Lower leg skin (tissue), 3 donors: ENCODE data around the gene XKR7.

Experiments
- POLR2A ChIP-seq, 2 donors: fragments of 450-650 bp; IDR thresholded peaks; one replicate each; pipeline ENCODE4 v1.6.1; 2016 to 2017; ENCODE audit warnings: antibody characterized with exemption in 2 of 2, mild to moderate bottlenecking in 1 of 2, moderate library complexity in 1 of 2
- TF ChIP-seq, protein P1 (sequence below), 3 donors: fragments of 450-650 bp; IDR thresholded peaks; one replicate each; pipeline ENCODE4 v1.5.1; 2016; ENCODE audit warnings: antibody characterized with exemption in 3 of 3, mild to moderate bottlenecking in 3 of 3, moderate library complexity in 2 of 3

DNA sequence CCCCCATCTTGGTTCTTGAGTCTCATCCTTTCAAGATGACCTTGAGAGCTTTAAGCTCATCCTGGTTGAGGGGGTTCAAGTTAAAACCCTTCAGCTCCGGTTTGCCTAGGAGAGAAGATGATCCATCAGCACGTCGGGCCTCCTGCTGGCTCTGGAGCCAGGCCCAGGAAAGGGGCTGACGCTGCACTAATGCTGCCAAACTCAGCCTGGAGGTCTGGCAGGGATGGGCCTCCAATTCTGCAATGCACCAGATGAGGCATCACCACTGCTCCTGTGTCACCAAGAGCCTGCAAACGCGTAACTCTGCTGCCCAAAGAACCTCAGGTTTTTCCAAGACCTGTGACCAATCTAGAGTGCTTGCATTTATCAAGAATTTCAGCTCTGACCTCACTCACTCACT lies 22.2 kb upstream of the XKR7 start:
- TF ChIP-seq POLR2A (IDR thresholded peaks at IDR 0.05): no peak
- TF ChIP-seq, protein P1, sequence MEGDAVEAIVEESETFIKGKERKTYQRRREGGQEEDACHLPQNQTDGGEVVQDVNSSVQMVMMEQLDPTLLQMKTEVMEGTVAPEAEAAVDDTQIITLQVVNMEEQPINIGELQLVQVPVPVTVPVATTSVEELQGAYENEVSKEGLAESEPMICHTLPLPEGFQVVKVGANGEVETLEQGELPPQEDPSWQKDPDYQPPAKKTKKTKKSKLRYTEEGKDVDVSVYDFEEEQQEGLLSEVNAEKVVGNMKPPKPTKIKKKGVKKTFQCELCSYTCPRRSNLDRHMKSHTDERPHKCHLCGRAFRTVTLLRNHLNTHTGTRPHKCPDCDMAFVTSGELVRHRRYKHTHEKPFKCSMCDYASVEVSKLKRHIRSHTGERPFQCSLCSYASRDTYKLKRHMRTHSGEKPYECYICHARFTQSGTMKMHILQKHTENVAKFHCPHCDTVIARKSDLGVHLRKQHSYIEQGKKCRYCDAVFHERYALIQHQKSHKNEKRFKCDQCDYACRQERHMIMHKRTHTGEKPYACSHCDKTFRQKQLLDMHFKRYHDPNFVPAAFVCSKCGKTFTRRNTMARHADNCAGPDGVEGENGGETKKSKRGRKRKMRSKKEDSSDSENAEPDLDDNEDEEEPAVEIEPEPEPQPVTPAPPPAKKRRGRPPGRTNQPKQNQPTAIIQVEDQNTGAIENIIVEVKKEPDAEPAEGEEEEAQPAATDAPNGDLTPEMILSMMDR (IDR thresholded peaks at IDR 0.05): no peak
